Measurements from ENCODE around the gene BTN2A1. TPM values are rescaled to one million over a fixed set of nuclear protein-coding genes. Genes with fewer than 3 reads are reported as not detected.
"Not testable (repeated sequence)": the region's sequence is repeated elsewhere in the genome, so short reads cannot be mapped to it uniquely, and the experiment has no call there.

The BTN2A1 gene
- total RNA-seq, 1 donor from 2014 or later: 8.1 TPM

- no peak for ATAC-seq
These were observed 39.9 kb downstream of the BTN2A1 start for GRCh38 chr6:26497610-26498009.

- no peak for ATAC-seq
These were observed 42.3 kb downstream of the BTN2A1 start, which contains the start of gene BTN1A1 for GRCh38 chr6:26500102-26500501. Gene BTN1A1, plus strand, starts transcription at chr6:26500303. Its CDS starts 984 bp downstream, at chr6:26501287.

GRCh38 chr6:26501482-26501986, 43.8 kb downstream of the BTN2A1 start:
- peak; percentile 28 for ATAC-seq

GRCh38 chr6:26502165-26502564, 44.4 kb downstream of the BTN2A1 start:
- ATAC-seq: no peak

GRCh38 chr6:26502626-26503025, 44.9 kb downstream of the BTN2A1 start:
- no peak for ATAC-seq

- no peak for ATAC-seq
These were observed 49.9 kb downstream of the BTN2A1 start for GRCh38 chr6:26507658-26508057.

GRCh38 chr6:26511033-26511432, 53.3 kb downstream of the BTN2A1 start:
- not testable (repeated sequence) for ATAC-seq

- no peak for ATAC-seq
These were observed 57.2 kb downstream of the BTN2A1 start for GRCh38 chr6:26514984-26515383.

GRCh38 chr6:26516481-26517427, 59.0 kb downstream of the BTN2A1 start:
- no peak for ATAC-seq

Other genes with a start within 250 kb of the BTN2A1 start
- 2.7 TPM for gene BTN3A2, start 92.8 kb upstream of the BTN2A1 start, total RNA-seq
- gene BTN2A2, start 74.8 kb upstream of the BTN2A1 start, total RNA-seq: 2.4 TPM
- 6.2 TPM for gene BTN3A1, start 55.7 kb upstream of the BTN2A1 start, total RNA-seq
- 4.2 TPM for gene BTN3A3, start 17.5 kb upstream of the BTN2A1 start, total RNA-seq
- gene BTN1A1, start 42.3 kb downstream of the BTN2A1 start, total RNA-seq: not detected
- gene HMGN4, start 80.4 kb downstream of the BTN2A1 start, total RNA-seq: 29.9 TPM
- 14.6 TPM for gene ABT1, start 139.0 kb downstream of the BTN2A1 start, total RNA-seq
- 6.4 TPM for gene ZNF322, start 201.8 kb downstream of the BTN2A1 start, total RNA-seq

Data from esophagus mucosa (tissue), 1 donor.